A549 (cell line): ENCODE results near the gene PAXX. TPM values are rescaled to one million over a fixed set of nuclear protein-coding genes. Genes with fewer than 3 reads are reported as not detected.

ENCODE experiments used
- ATAC-seq, 2 experiments: fragments of 200-7000 bp in 1 of 2; fragments of >200 bp in 1 of 2; cut with Nextera tagmentation in 1 of 2; cut with Tn5 transposase in 1 of 2; 3 replicates each; pipeline versions ENCODE4 v1.8.0 to v1.9.1; 2018 to 2020; ENCODE audit warnings: mild to moderate bottlenecking in 1 of 2, moderate library complexity in 1 of 2
- CTCF ChIA-PET: fragments of 300-600 bp; sonication (Branson Sonifier 250); formaldehyde crosslinking; extraction: SDS; loops from one replicate; lab custom pipeline; 2021; ENCODE audit warnings: antibody characterized with exemption, inconsistent platforms; lab: Yijun Ruan, JAX
- POLR2A ChIA-PET: fragments of 350-600 bp; formaldehyde crosslinking; extraction: SDS; loops from one replicate; lab custom pipeline; 2021; ENCODE audit warnings: antibody characterized with exemption, inconsistent platforms; lab: Yijun Ruan, JAX
- DNase-seq, 2 experiments: peaks; one replicate each; pipeline versions ENCODE4 v3.0.0 to v3.0.0-alpha.2; 2011 to 2016; ENCODE audit warnings: low read depth in 1 of 2, low spot score in 1 of 2
- FAIRE-seq: peaks from 2 replicates; lab custom pipeline; 2011; peaks lifted over from hg19 to GRCh38; lab: Jason Lieb, UNC
- H3K27ac ChIP-seq, 2 experiments: fragments of >200 bp; sonication (Bioruptor Twin); formaldehyde crosslinking; 3 replicates each; pipeline ENCODE4 v1.5.1; 2016 to 2017
- H3K4me1 ChIP-seq: fragments of >200 bp; sonication (Bioruptor Twin); formaldehyde crosslinking; 3 replicates; pipeline ENCODE4 v1.6.1; 2016
- H3K4me2 ChIP-seq: fragments of >200 bp; sonication (Bioruptor Twin); formaldehyde crosslinking; 3 replicates; pipeline ENCODE4 v1.6.1; 2016
- H3K4me3 ChIP-seq: fragments of >200 bp; sonication (Bioruptor Twin); formaldehyde crosslinking; 3 replicates; pipeline ENCODE4 v1.5.1; 2016
- H3K9me3 ChIP-seq: fragments of >200 bp; sonication (Bioruptor Twin); formaldehyde crosslinking; 3 replicates; pipeline ENCODE4 v1.6.1; 2016
- BHLHE40 ChIP-seq: IDR thresholded peaks from 2 replicates; pipeline ENCODE4 v1.6.1; 2012; ENCODE audit warnings: low read depth, low read length, inconsistent platforms
- CTCF ChIP-seq: fragments of >200 bp; sonication (Bioruptor Twin); formaldehyde crosslinking; IDR thresholded peaks from 3 replicates; pipeline ENCODE4 v1.5.1; 2016
- ESRRA ChIP-seq: fragments of 150-350 bp; IDR thresholded peaks from 2 replicates; pipeline ENCODE4 v1.6.1; 2014; ENCODE audit warnings: mild to moderate bottlenecking, low read length, borderline replicate concordance
- FOSB ChIP-seq: fragments of 250-450 bp; sonication (Bioruptor Pico); IDR thresholded peaks from 2 replicates; pipeline ENCODE4 v1.5.0; 2020; ENCODE audit warnings: mild to moderate bottlenecking, moderate library complexity
- FOSL2 ChIP-seq, 2 experiments: fragments of 450-650 bp in 1 of 2; fragments of >200 bp in 1 of 2; sonication (Bioruptor Twin) in 1 of 2; formaldehyde crosslinking; IDR thresholded peaks; 2 replicates each; pipeline versions ENCODE4 v1.5.0 to v1.6.1; 2016 to 2020; ENCODE audit warnings: mild to moderate bottlenecking in 1 of 2, moderate library complexity in 1 of 2
- FOXS1 ChIP-seq: fragments of 250-450 bp; sonication (Bioruptor Pico); IDR thresholded peaks from 2 replicates; pipeline ENCODE4 v1.5.0; 2020; ENCODE audit warnings: mild to moderate bottlenecking, moderate library complexity
- HDAC2 ChIP-seq: fragments of 200-600 bp; sonication (generic); IDR thresholded peaks from 2 replicates; pipeline ENCODE4 v1.6.1; 2016
- HEYL ChIP-seq: fragments of 250-450 bp; sonication (Bioruptor Pico); IDR thresholded peaks from 2 replicates; pipeline ENCODE4 v1.8.0; 2021; ENCODE audit warnings: mild to moderate bottlenecking, moderate library complexity
- HOXA7 ChIP-seq: fragments of 250-450 bp; sonication (Bioruptor Pico); IDR thresholded peaks from 2 replicates; pipeline ENCODE4 v1.5.0; 2020; ENCODE audit warnings: mild to moderate bottlenecking, moderate library complexity
- HOXB5 ChIP-seq: fragments of 250-450 bp; sonication (Bioruptor Pico); IDR thresholded peaks from 2 replicates; pipeline ENCODE4 v1.5.0; 2020; ENCODE audit warnings: mild to moderate bottlenecking, moderate library complexity
- JUN ChIP-seq, 2 experiments: fragments of >200 bp; sonication (Bioruptor Twin); formaldehyde crosslinking; IDR thresholded peaks; 2 replicates in 1 of 2; 3 replicates in 1 of 2; pipeline ENCODE4 v1.6.1; 2016 to 2017
- MAFK ChIP-seq: fragments of 450-650 bp; IDR thresholded peaks from 2 replicates; pipeline ENCODE4 v1.6.1; 2014; ENCODE audit not compliant: partially characterized antibody
- PHF8 ChIP-seq: fragments of 200-600 bp; sonication (generic); IDR thresholded peaks from 2 replicates; pipeline ENCODE4 v1.6.1; 2016; ENCODE audit warnings: low read depth, mild to moderate bottlenecking, antibody characterized with exemption, moderate library complexity, borderline replicate concordance
- POLR2A ChIP-seq: IDR thresholded peaks from 2 replicates; pipeline ENCODE4 v1.6.1; 2012; ENCODE audit warnings: mild to moderate bottlenecking, low read length
- POLR2AphosphoS2 ChIP-seq: conservative IDR thresholded peaks from 2 replicates; pipeline ENCODE4 v1.6.1; 2012; ENCODE audit warnings: low read length, improper control_type of control experiment, inconsistent platforms
- RARB ChIP-seq: fragments of 250-450 bp; sonication (Bioruptor Pico); IDR thresholded peaks from 2 replicates; pipeline ENCODE4 v1.8.0; 2021; ENCODE audit warnings: mild to moderate bottlenecking, moderate library complexity
- RCOR1 ChIP-seq: fragments of 150-350 bp; IDR thresholded peaks from 2 replicates; pipeline ENCODE4 v1.6.1; 2014; ENCODE audit warnings: antibody characterized with exemption, low read length, low read depth
- TP53 ChIP-seq: fragments of 250-450 bp; sonication (Bioruptor Pico); IDR thresholded peaks from 2 replicates; pipeline ENCODE4 v1.5.0; 2021; ENCODE audit warnings: mild to moderate bottlenecking, moderate library complexity
- ZFP36 ChIP-seq: fragments of 450-650 bp; IDR thresholded peaks from 2 replicates; pipeline ENCODE4 v1.6.1; 2014; ENCODE audit warnings: borderline replicate concordance; ENCODE audit not compliant: partially characterized antibody
- WGBS: methylation state at CpG from one replicate; pipeline ENCODE4 v1.1.6; 2017; ENCODE audit errors: missing lambda C conversion rate; 5-methylcytosine and 5-hydroxymethylcytosine counted together
- polyA plus RNA-seq, 4 experiments: library from polyadenylated mRNA; depleted of rRNA in 3 of 4; stranded (reverse); fragments of >200 nt; fragmentation: RNase III in 1 of 4; extraction: RNeasy Plus Mini Kit Qiagen cat#74134 plus additional on column Dnase treatment in 1 of 4; gene quantifications; 2 replicates in 3 of 4; 3 replicates in 1 of 4; pipeline ENCODE4 v1.2.3, GENCODE V29; 2011 to 2017
- TF ChIP-seq, protein P1 (sequence below): IDR thresholded peaks from 2 replicates; pipeline ENCODE4 v1.6.1; 2012

The PAXX gene
- polyA plus RNA-seq, 2 of the 4 experiments (the other 2 are of a cell fraction) = 15.6 to 53.2 TPM

- no peak for TF ChIP-seq CTCF
- TF ChIP-seq JUN (IDR thresholded peaks at IDR 0.05) = peak in 1 of 2 experiments; percentile 84; a peak in 3 of 5 replicates
- 0 out of 2 replicates have a peak, but pooled peaks have one; percentile 14 for TF ChIP-seq BHLHE40
- TF ChIP-seq, protein P1, sequence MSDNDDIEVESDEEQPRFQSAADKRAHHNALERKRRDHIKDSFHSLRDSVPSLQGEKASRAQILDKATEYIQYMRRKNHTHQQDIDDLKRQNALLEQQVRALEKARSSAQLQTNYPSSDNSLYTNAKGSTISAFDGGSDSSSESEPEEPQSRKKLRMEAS = peak; percentile 76
- 0 out of 2 replicates have a peak, but pooled peaks have one; percentile 9 for TF ChIP-seq PHF8
These were observed 42.2 kb upstream of the PAXX start (continued) for GRCh38 chr9:136949817-136950655.

- H3K4me3 ChIP-seq = peak overlapping the region; percentile 60
- peak; percentile 2 to 4; a peak in 4 of 6 replicates for ATAC-seq
- peak overlapping the region; percentile 92 for H3K4me2 ChIP-seq
- 58% methylated on average over 7 of the region's 9 CpGs for WGBS
- POLR2A ChIA-PET = interaction anchor here (1.0 to 1.4 kb wide), 2 partner anchors 7 to 41 kb away, joined by 3 to 4 read pairs; partner anchors contain the start of gene PAXX
- CTCF ChIA-PET = interaction anchor here (0.5 to 11.3 kb wide), 4 partner anchors 37 to 117 kb away, joined by 3 to 282 read pairs (median 4); partner anchors contain the start of genes ABCA2 and FUT7
- TF ChIP-seq FOXS1 (CRISPR knock-in tag) (no peak), HOXB5 (CRISPR knock-in tag) (no peak), MAFK (no peak), ESRRA (no peak), RARB (CRISPR knock-in tag) (no peak), FOSL2 (IDR thresholded peaks at IDR 0.05) (no peak), FOSL2 (CRISPR knock-in tag; IDR thresholded peaks at IDR 0.05) (no peak), HDAC2 (no peak), HOXA7 (no peak), TP53 (CRISPR knock-in tag) (no peak), HEYL (CRISPR knock-in tag) (no peak), POLR2A (no peak)
- TF ChIP-seq, all 56 proteins: peak for 0
- Histone ChIP-seq H3K9me3 (no peaks in the 10 kb centered on the region), H3K27ac (peak overlapping the region; percentile 94 to 98), H3K4me1 (peaks cover 31% of the 10 kb centered on the region)
- no peak for FAIRE-seq
- DNase-seq = no peak
These were observed 41.5 kb upstream of the PAXX start for GRCh38 chr9:136950656-136951276.

GRCh38 chr9:136951541-136952320 lies 40.5 kb upstream of the PAXX start, which contains the start of gene LCN12:
Gene LCN12 (plus strand): TSS chr9:136952273. CDS start chr9:136952328, 55 bp downstream.
- POLR2A ChIA-PET = interaction anchor here (1.0 kb wide), 1 partner anchor 40 kb away, joined by 4 read pairs; the partner anchor contains the start of gene PAXX
- 86% methylated on average over 7 of the region's 14 CpGs for WGBS
- H3K4me3 ChIP-seq = no peak within 1 kb of the TSS
- ATAC-seq = no peak
- CTCF ChIA-PET = interaction anchor here (1.5 to 11.3 kb wide), 2 partner anchors 80 to 116 kb away, joined by 4 to 282 read pairs; partner anchors contain the start of genes ABCA2 and FUT7
- H3K27ac ChIP-seq = peak within 1 kb of the TSS in 1 of 2 experiments; percentile 98; a peak in 3 of 6 replicates
- TF ChIP-seq POLR2AphosphoS2 (no peak), RCOR1 (no peak), ZFP36 (no peak), FOSB (no peak)
- peaks cover 31% of the 10 kb centered on the region for H3K4me1 ChIP-seq
- H3K9me3 ChIP-seq = no peaks in the 10 kb centered on the region
- DNase-seq = no peak
- FAIRE-seq = no peak
- no peak within 1 kb of the TSS for H3K4me2 ChIP-seq
